Measurements from ENCODE around the gene DAPK2. TPM values are rescaled to one million over a fixed set of nuclear protein-coding genes. Genes with fewer than 3 reads are reported as not detected.
A peak's percentile ranks its signal among the peaks of the same experiment; 100 is the strongest.

The DAPK2 gene
- total RNA-seq, 3 donors from 2014 or later: 32.0 to 82.0 (median 35.5) TPM

DNA sequence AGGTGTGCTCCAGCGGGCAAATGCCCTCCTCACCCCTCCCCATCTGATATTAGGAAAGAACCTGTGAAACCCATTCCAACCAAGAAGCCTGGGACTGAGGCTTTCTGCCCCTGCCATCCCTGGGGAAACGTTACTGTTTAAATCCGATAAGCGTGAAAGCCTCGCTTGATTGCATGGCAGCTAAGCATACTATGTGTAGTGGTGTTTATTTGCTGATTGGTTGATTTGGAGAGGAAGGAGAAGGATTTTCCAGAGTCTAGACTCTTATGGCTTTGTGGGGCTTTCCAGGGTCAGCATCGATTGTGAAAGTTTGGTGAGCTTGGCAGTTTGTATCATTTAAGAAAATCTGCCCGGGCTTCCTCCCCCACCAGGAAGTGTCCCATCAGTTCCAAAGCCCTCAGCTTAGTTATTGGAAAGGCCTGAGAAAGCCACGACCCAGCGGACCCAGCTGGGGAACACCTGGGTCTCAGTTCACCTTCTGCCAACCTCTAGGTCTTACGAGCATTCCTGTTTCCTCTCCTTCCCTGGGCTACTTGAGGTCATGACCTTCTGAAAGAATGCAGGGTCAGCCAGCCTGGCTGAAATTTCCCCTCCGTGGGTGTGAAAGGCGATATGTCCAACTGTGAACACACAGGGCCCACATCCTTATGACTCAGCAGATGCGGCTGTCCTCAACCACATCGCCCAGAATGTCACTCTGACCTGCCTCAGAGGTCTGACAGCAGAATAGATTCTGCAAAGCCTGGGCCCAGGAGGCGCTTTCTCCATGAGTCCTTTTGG is 149.8 kb downstream of the DAPK2 start:
- TF ChIP-seq, protein P1, sequence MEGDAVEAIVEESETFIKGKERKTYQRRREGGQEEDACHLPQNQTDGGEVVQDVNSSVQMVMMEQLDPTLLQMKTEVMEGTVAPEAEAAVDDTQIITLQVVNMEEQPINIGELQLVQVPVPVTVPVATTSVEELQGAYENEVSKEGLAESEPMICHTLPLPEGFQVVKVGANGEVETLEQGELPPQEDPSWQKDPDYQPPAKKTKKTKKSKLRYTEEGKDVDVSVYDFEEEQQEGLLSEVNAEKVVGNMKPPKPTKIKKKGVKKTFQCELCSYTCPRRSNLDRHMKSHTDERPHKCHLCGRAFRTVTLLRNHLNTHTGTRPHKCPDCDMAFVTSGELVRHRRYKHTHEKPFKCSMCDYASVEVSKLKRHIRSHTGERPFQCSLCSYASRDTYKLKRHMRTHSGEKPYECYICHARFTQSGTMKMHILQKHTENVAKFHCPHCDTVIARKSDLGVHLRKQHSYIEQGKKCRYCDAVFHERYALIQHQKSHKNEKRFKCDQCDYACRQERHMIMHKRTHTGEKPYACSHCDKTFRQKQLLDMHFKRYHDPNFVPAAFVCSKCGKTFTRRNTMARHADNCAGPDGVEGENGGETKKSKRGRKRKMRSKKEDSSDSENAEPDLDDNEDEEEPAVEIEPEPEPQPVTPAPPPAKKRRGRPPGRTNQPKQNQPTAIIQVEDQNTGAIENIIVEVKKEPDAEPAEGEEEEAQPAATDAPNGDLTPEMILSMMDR (IDR thresholded peaks at IDR 0.05): no peak
- H3K4me3 ChIP-seq: no peak overlapping the region
- ATAC-seq: peak; percentile 40
- peak in 1 of 3 donors; percentile 25 for DNase-seq
- H3K9me3 ChIP-seq: no peaks in the 10 kb centered on the region
- peaks cover 4% of the 10 kb centered on the region for H3K4me1 ChIP-seq (ENCODE audit: low read depth)
- no peaks in the 10 kb centered on the region for H3K36me3 ChIP-seq (ENCODE audit: low read depth)
- intact Hi-C loops (cut with DNase I, micrococcal nuclease): loop anchor here in 1 of 2 donors (10.0 kb wide), 1 partner anchor 142 kb away; no protein-coding TSS in a partner anchor

- no peaks in the 10 kb centered on the region for H3K36me3 ChIP-seq (ENCODE audit: low read depth)
- H3K4me1 ChIP-seq (ENCODE audit: low read depth): peaks cover 7% of the 10 kb centered on the region
- intact Hi-C loops (cut with DNase I, micrococcal nuclease): loop anchor here in 1 of 2 donors (10.0 kb wide), 1 partner anchor 141 kb away; no protein-coding TSS in a partner anchor
- no peak overlapping the region for H3K4me3 ChIP-seq
- H3K9me3 ChIP-seq: no peaks in the 10 kb centered on the region
- DNase-seq (no peak), ATAC-seq (no peak)
- TF ChIP-seq, protein P1 (IDR thresholded peaks at IDR 0.05): no peak
Measured at GRCh38 chr15:63895787-63896218, 150.5 kb downstream of the DAPK2 start.

DNA sequence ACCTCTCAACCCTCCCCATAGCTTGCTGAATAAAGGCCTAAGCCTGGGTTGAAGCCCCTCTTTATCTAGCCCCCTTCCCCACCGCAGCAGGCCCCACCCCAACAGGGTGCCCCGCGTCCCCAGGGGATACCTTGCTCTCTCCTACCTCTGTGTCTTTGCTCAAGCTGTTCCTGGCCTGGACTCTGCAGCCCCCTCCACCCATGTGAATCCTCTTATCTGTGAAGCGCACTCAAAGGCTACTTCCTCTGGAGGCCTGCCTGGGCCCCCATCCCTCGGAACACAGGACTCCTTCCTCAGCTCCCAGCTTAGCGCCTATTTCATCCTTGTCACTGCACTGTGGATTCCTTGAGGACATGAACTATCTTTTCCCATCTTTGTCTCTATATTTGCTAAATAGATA is 151.1 kb downstream of the DAPK2 start:
- H3K4me3 ChIP-seq: no peak overlapping the region
- H3K4me1 ChIP-seq (ENCODE audit: low read depth): peaks cover 7% of the 10 kb centered on the region
- ATAC-seq (no peak), DNase-seq (no peak)
- TF ChIP-seq, protein P1 (IDR thresholded peaks at IDR 0.05): no peak
- no peaks in the 10 kb centered on the region for H3K9me3 ChIP-seq
- no peaks in the 10 kb centered on the region for H3K36me3 ChIP-seq (ENCODE audit: low read depth)
- intact Hi-C loops (cut with DNase I, micrococcal nuclease): loop anchor here in 1 of 2 donors (10.0 kb wide), 1 partner anchor 140 kb away; no protein-coding TSS in a partner anchor

GRCh38 chr15:63894662-63894949 is 151.7 kb downstream of the DAPK2 start:
- Histone ChIP-seq H3K36me3 (ENCODE audit: low read depth) (no peaks in the 10 kb centered on the region), H3K9me3 (no peaks in the 10 kb centered on the region), H3K4me3 (no peak overlapping the region), H3K4me1 (ENCODE audit: low read depth) (peaks cover 7% of the 10 kb centered on the region)
- DNase-seq: no peak
- no peak for ATAC-seq
- intact Hi-C loops (cut with DNase I, micrococcal nuclease): loop anchor here in 1 of 2 donors (5.0 to 10.0 kb wide), 2 partner anchors 140 to 173 kb away; no protein-coding TSS in a partner anchor
- TF ChIP-seq, protein P1 (IDR thresholded peaks at IDR 0.05): no peak

- Histone ChIP-seq H3K4me3 (no peak overlapping the region), H3K9me3 (no peaks in the 10 kb centered on the region), H3K36me3 (ENCODE audit: low read depth) (no peaks in the 10 kb centered on the region), H3K4me1 (ENCODE audit: low read depth) (peaks cover 7% of the 10 kb centered on the region)
- TF ChIP-seq, protein P1 (IDR thresholded peaks at IDR 0.05): no peak
- ATAC-seq: no peak
- intact Hi-C loops (cut with DNase I, micrococcal nuclease): loop anchor here in 1 of 2 donors (5.0 to 10.0 kb wide), 2 partner anchors 139 to 173 kb away; no protein-coding TSS in a partner anchor
- DNase-seq: peak in 1 of 3 donors; percentile 15
Measured at GRCh38 chr15:63893866-63894661, 152.2 kb downstream of the DAPK2 start.

Data from mucosa of descending colon (tissue), 3 donors.